Large intestine (tissue), 3 donors: ENCODE measurements around the gene MITD1. TPM values are rescaled to one million over a fixed set of nuclear protein-coding genes. Genes with fewer than 3 reads are reported as not detected.
"Not testable (repeated sequence)": the region's sequence is repeated elsewhere in the genome, so short reads cannot be mapped to it uniquely, and the experiment has no call there.

Experiments used
- DNase-seq, 2 donors: peaks; one replicate each; pipeline versions ENCODE4 v3.0.0 to v3.0.0-alpha.2; 2013
- H3K27ac ChIP-seq: one replicate; pipeline ENCODE4 v1.5.1; 2013; ENCODE audit warnings: low read length
- H3K27me3 ChIP-seq: 2 replicates; pipeline ENCODE4 v1.6.1; 2013; ENCODE audit warnings: low read length; ENCODE audit not compliant: control insufficient read depth, insufficient read depth
- H3K36me3 ChIP-seq: 2 replicates; pipeline ENCODE4 v1.6.1; 2013; ENCODE audit warnings: low read length; ENCODE audit not compliant: control insufficient read depth, insufficient read depth
- H3K4me1 ChIP-seq: one replicate; pipeline ENCODE4 v1.6.1; 2013; ENCODE audit warnings: low read length; ENCODE audit not compliant: control insufficient read depth, insufficient read depth
- H3K4me3 ChIP-seq: one replicate; pipeline ENCODE4 v1.5.1; 2013; ENCODE audit warnings: low read length
- H3K9me3 ChIP-seq: one replicate; pipeline ENCODE4 v1.6.1; 2013; ENCODE audit warnings: mild to moderate bottlenecking, low read depth, low read length, moderate library complexity; ENCODE audit not compliant: control insufficient read depth
- WGBS: methylation state at CpG from one replicate; pipeline ENCODE4 v1.1.5; 2013; ENCODE audit warnings: low lambda C conversion rate; ENCODE audit not compliant: insufficient coverage; 5-methylcytosine and 5-hydroxymethylcytosine counted together
- polyA plus RNA-seq: library from polyadenylated mRNA; unstranded; fragments of 120-200 nt; gene quantifications from one replicate; pipeline ENCODE4 v1.2.1, GENCODE V29; 2013

MITD1 gene
- polyA plus RNA-seq, 1 donor, result 54.9 TPM

DNA sequence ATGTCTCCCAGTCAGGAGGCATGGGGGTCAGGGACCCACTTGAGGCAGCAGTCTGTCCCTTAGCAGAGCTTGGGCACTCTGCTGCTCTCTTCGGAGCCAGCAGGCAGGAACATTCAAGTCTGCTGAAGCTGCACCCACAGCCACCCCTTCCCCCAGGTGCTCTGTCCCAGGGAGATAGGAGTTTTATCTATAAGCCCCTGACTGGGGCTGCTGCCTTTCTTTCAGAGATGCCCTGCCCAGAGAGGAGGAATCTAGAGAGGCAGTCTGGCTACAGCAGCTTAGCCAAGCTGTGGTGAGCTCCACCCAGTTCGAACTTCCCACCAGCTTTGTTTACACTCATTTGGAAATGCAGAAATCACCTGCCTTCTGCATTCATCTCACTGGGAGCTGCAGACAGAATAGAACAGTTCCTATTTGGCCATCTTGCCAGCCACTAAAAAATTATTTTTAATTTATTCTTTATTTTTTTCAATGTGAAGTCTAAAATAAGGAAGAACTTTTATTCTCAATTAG is 45.8 kb downstream of the MITD1 start:
- H3K4me3 ChIP-seq, H3K36me3 ChIP-seq, DNase-seq, H3K27ac ChIP-seq, H3K27me3 ChIP-seq, H3K9me3 ChIP-seq, H3K4me1 ChIP-seq: not testable (repeated sequence)
- no CpG with 5 or more reads among the region's 2 CpGs for WGBS

DNA sequence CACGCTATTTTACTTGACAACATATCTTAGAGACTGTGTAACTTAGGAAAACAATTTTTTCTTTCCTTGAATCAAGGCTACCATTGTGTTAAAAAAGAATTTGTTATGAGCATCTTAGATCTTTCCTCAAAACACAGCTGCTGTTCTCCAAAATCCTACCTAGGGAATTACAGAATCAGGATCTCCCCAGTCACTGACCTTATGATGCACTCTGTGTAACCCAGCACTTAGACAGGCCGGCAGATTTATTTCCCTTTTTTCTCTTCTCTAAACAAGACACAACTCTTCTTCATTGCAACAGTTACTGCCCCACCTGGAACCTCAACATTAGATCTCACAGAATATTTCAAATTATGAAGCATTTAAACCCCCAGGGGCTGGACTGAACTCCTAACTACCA is 52.9 kb downstream of the MITD1 start:
- no peak for DNase-seq
- H3K4me3 ChIP-seq, result no peak overlapping the region
- WGBS, result 88% methylated on average over 1 of the region's 2 CpGs
- peaks cover 2% of the 10 kb centered on the region for H3K9me3 ChIP-seq
- no peak overlapping the region for H3K27ac ChIP-seq
- no peaks in the 10 kb centered on the region for H3K27me3 ChIP-seq
- H3K36me3 ChIP-seq, result peaks cover 8% of the 10 kb centered on the region
- no peaks in the 10 kb centered on the region for H3K4me1 ChIP-seq

Other genes with a start within 250 kb of the MITD1 start
- gene CRACDL, start 244.8 kb downstream of the MITD1 start, polyA plus RNA-seq, result 3.0 TPM
- 7.5 TPM for gene C2orf15, start 39.4 kb downstream of the MITD1 start, polyA plus RNA-seq
- gene TSGA10, start 26.1 kb downstream of the MITD1 start, polyA plus RNA-seq, result 10.0 TPM
- 18.4 TPM for gene LIPT1, start 26.1 kb downstream of the MITD1 start, polyA plus RNA-seq
- gene MRPL30, start 126 bp upstream of the MITD1 start, polyA plus RNA-seq, result 39.4 TPM
- gene LYG2, start 74.6 kb upstream of the MITD1 start, polyA plus RNA-seq, result 0.16 TPM
- 3.1 TPM for gene LYG1, start 120.1 kb upstream of the MITD1 start, polyA plus RNA-seq
- gene TXNDC9, start 155.3 kb upstream of the MITD1 start, polyA plus RNA-seq, result 28.1 TPM
- 50.4 TPM for gene EIF5B, start 156.3 kb upstream of the MITD1 start, polyA plus RNA-seq